CD4-positive, alpha-beta T cell (primary cell): ENCODE data around the gene CACNA2D1. TPM values are rescaled to one million over a fixed set of nuclear protein-coding genes. Genes with fewer than 3 reads are reported as not detected.

Experiments
- ATAC-seq: fragments of 200-7000 bp; cut with Tn5 transposase; one replicate; pipeline ENCODE4 v1.10.0; 2022; ENCODE audit warnings: mild to moderate bottlenecking; ENCODE audit not compliant: poor library complexity
- CTCF ChIA-PET: fragments of 350-600 bp; sonication (Branson Sonifier 250); formaldehyde crosslinking; loops from one replicate; lab custom pipeline; 2021; ENCODE audit warnings: antibody characterized with exemption, inconsistent platforms; lab: Charles Lee
- POLR2A ChIA-PET: fragments of 350-600 bp; sonication (Branson Sonifier 250); formaldehyde crosslinking; loops from one replicate; lab custom pipeline; 2021; ENCODE audit warnings: antibody characterized with exemption, inconsistent platforms; lab: Charles Lee
- DNase-seq, 14 experiments: peaks; one replicate each; pipeline ENCODE4 v3.0.0-alpha.2; 2013 to 2020; ENCODE audit warnings: mixed read lengths in 2 of 14
- H3K27ac ChIP-seq, 2 donors: one replicate each; pipeline versions ENCODE4 v1.5.1 to v1.7.0; 2013; ENCODE audit warnings: low read length in 2 of 2, low read depth in 1 of 2, mild to moderate bottlenecking in 1 of 2
- H3K27me3 ChIP-seq, 2 experiments: 1 replicate in 1 of 2; 2 replicates in 1 of 2; pipeline versions ENCODE4 v1.6.1 to v1.7.0; 2013; ENCODE audit warnings: low read length in 2 of 2, control low read depth in 1 of 2, mild to moderate bottlenecking in 1 of 2, moderate library complexity in 1 of 2; ENCODE audit not compliant: insufficient read depth in 2 of 2, control insufficient read depth in 1 of 2
- H3K36me3 ChIP-seq: one replicate; pipeline ENCODE4 v1.6.1; 2013; ENCODE audit warnings: low read length, control low read depth; ENCODE audit not compliant: insufficient read depth
- H3K4me1 ChIP-seq: one replicate; pipeline ENCODE4 v1.6.1; 2013; ENCODE audit warnings: low read length, control low read depth; ENCODE audit not compliant: insufficient read depth
- H3K4me3 ChIP-seq: one replicate; pipeline ENCODE4 v1.5.1; 2013; ENCODE audit warnings: mild to moderate bottlenecking, low read length, moderate library complexity
- H3K9me3 ChIP-seq, 2 experiments: 1 replicate in 1 of 2; 2 replicates in 1 of 2; pipeline versions ENCODE4 v1.6.1 to v1.7.0; 2013; ENCODE audit warnings: low read length in 2 of 2, mild to moderate bottlenecking in 2 of 2, control low read depth in 1 of 2, moderate library complexity in 1 of 2; ENCODE audit not compliant: control insufficient read depth in 1 of 2, insufficient read depth in 1 of 2
- H3K27ac Mint-ChIP-seq: one replicate; pipeline ENCODE4 v1.8.0; 2020; ENCODE audit warnings: mixed read lengths
- H3K27me3 Mint-ChIP-seq: one replicate; pipeline ENCODE4 v1.8.0; 2021; ENCODE audit warnings: mixed read lengths
- H3K36me3 Mint-ChIP-seq: one replicate; pipeline ENCODE4 v1.8.0; 2021; ENCODE audit warnings: low read depth, mixed read lengths
- H3K4me1 Mint-ChIP-seq: one replicate; pipeline ENCODE4 v1.8.0; 2021; ENCODE audit warnings: low read depth, mixed read lengths
- H3K4me3 Mint-ChIP-seq: one replicate; pipeline ENCODE4 v1.8.0; 2020; ENCODE audit warnings: mild to moderate bottlenecking, mixed read lengths
- H3K9me3 Mint-ChIP-seq: one replicate; pipeline ENCODE4 v1.8.0; 2020; ENCODE audit warnings: mixed read lengths
- CTCF ChIP-seq: fragments of 200-600 bp; IDR thresholded peaks from one replicate; pipeline ENCODE4 v1.8.0; 2022; ENCODE audit warnings: antibody characterized with exemption, mild to moderate bottlenecking
- intact Hi-C, 2 experiments: fragments of 100-400 bp; cut with DNase I in 1 of 2; cut with micrococcal nuclease in 1 of 2; formaldehyde crosslinking; loops; one replicate each; pipeline versions ENCODE4 v1.15.1 to v1.9.0; 2023 to 2025; cut with DNase I, micrococcal nuclease
- total RNA-seq, 174 experiments: library from RNA in 2 of 174; stranded (reverse) in 2 of 174; gene quantifications; one replicate each; pipeline ENCODE4 v1.2.3 and lab custom pipeline; 2021 to 2026

The CACNA2D1 gene
- total RNA-seq, 2 experiments from 2014 or later, result not detected

GRCh38 chr7:82050792-82051191, 392.8 kb downstream of the CACNA2D1 start:
- H3K4me3 ChIP-seq, result no peak overlapping the region
- TF ChIP-seq CTCF, result no peak
- intact Hi-C loops, result no loop called here
- no peak overlapping the region for H3K27ac ChIP-seq
- no peaks in the 10 kb centered on the region for H3K4me1 Mint-ChIP-seq
- H3K36me3 ChIP-seq, result no peaks in the 10 kb centered on the region
- H3K27ac Mint-ChIP-seq, result no peak overlapping the region
- no peak overlapping the region for H3K4me3 Mint-ChIP-seq
- DNase-seq, result no peak
- no peak for ATAC-seq
- H3K4me1 ChIP-seq, result no peaks in the 10 kb centered on the region
- POLR2A ChIA-PET, result no interaction called here
- no peaks in the 10 kb centered on the region for H3K27me3 Mint-ChIP-seq
- no peaks in the 10 kb centered on the region for H3K36me3 Mint-ChIP-seq
- no peaks in the 10 kb centered on the region for H3K27me3 ChIP-seq
- H3K9me3 Mint-ChIP-seq, result no peaks in the 10 kb centered on the region
- no peaks in the 10 kb centered on the region for H3K9me3 ChIP-seq
- CTCF ChIA-PET, result no interaction called here

- H3K27ac Mint-ChIP-seq, result no peak overlapping the region
Measured at GRCh38 chr7:82049891-82050533, 393.6 kb downstream of the CACNA2D1 start.

GRCh38 chr7:82049442-82049841, 394.1 kb downstream of the CACNA2D1 start:
- DNase-seq, result no peak
- no peak for TF ChIP-seq CTCF
- Mint-ChIP-seq H3K36me3 (no peaks in the 10 kb centered on the region), H3K4me3 (no peak overlapping the region), H3K27me3 (no peaks in the 10 kb centered on the region), H3K4me1 (no peaks in the 10 kb centered on the region), H3K27ac (no peak overlapping the region), H3K9me3 (no peaks in the 10 kb centered on the region)
- Histone ChIP-seq H3K4me3 (no peak overlapping the region), H3K9me3 (no peaks in the 10 kb centered on the region), H3K27me3 (no peaks in the 10 kb centered on the region), H3K36me3 (no peaks in the 10 kb centered on the region), H3K27ac (no peak overlapping the region), H3K4me1 (no peaks in the 10 kb centered on the region)
- ATAC-seq, result no peak
- ChIA-PET POLR2A (no interaction called here), CTCF (no interaction called here)
- intact Hi-C loops, result loop anchor here (10.0 kb wide), 2 partner anchors 525 to 675 kb away; no protein-coding TSS in a partner anchor

More at GRCh38 chr7:82049891-82050533, 393.6 kb downstream of the CACNA2D1 start:
- H3K4me3 Mint-ChIP-seq, result no peak overlapping the region
- ChIA-PET CTCF (no interaction called here), POLR2A (no interaction called here)
- ATAC-seq, result no peak
- H3K9me3 ChIP-seq, result no peaks in the 10 kb centered on the region
- H3K4me1 Mint-ChIP-seq, result no peaks in the 10 kb centered on the region
- no peak overlapping the region for H3K4me3 ChIP-seq
- H3K36me3 Mint-ChIP-seq, result no peaks in the 10 kb centered on the region
- intact Hi-C loops, result loop anchor here (10.0 kb wide), 2 partner anchors 525 to 675 kb away; no protein-coding TSS in a partner anchor
- H3K9me3 Mint-ChIP-seq, result no peaks in the 10 kb centered on the region
- no peak for DNase-seq
- no peak for TF ChIP-seq CTCF
- no peak overlapping the region for H3K27ac ChIP-seq
- no peaks in the 10 kb centered on the region for H3K27me3 ChIP-seq
- H3K36me3 ChIP-seq, result no peaks in the 10 kb centered on the region
- no peaks in the 10 kb centered on the region for H3K27me3 Mint-ChIP-seq
- H3K4me1 ChIP-seq, result no peaks in the 10 kb centered on the region
